Endothelial cell of umbilical vein (primary cell): ENCODE results near the gene INSRR. TPM values are rescaled to one million over a fixed set of nuclear protein-coding genes. Genes with fewer than 3 reads are reported as not detected.

ENCODE experiments used
- BruUV-seq: library from RNA; stranded (reverse); fragments of 400-500 nt; replicated peaks from 2 replicates; lab custom pipeline; 2021; lab: Mats Ljungman, UMichigan
- CTCF ChIA-PET: fragments of 300-600, 350-600 bp; sonication (Branson Sonifier 250); formaldehyde crosslinking; loops from one replicate; lab custom pipeline; 2021; ENCODE audit warnings: antibody characterized with exemption, inconsistent platforms; lab: Charles Lee
- POLR2A ChIA-PET: fragments of 300-600, 350-600 bp; sonication (Branson Sonifier 250); formaldehyde crosslinking; loops from one replicate; lab custom pipeline; 2021; ENCODE audit warnings: antibody characterized with exemption, inconsistent platforms; lab: Charles Lee
- DNase-seq: peaks from one replicate; pipeline ENCODE4 v3.0.0-alpha.2; 2011; ENCODE audit warnings: low read depth, low spot score
- FAIRE-seq: peaks from 2 replicates; lab custom pipeline; 2011; peaks lifted over from hg19 to GRCh38; lab: Jason Lieb, UNC
- H2AFZ ChIP-seq: 2 replicates; pipeline ENCODE4 v1.6.0; 2012; ENCODE audit warnings: low read depth, low read length, control low read depth, inconsistent platforms
- H3K27ac ChIP-seq: 2 replicates; pipeline ENCODE4 v1.5.1; 2011; ENCODE audit warnings: low read depth, mild to moderate bottlenecking, control low read depth, low read length, moderate library complexity; ENCODE audit not compliant: insufficient read depth
- H3K27me3 ChIP-seq, 2 experiments: 2 replicates each; pipeline versions ENCODE4 v1.6.0 to v1.6.1; 2011; ENCODE audit warnings: low read length in 2 of 2, mixed read lengths in 1 of 2; ENCODE audit not compliant: control insufficient read depth in 2 of 2, insufficient read depth in 2 of 2
- H3K36me3 ChIP-seq, 2 experiments: 2 replicates in 1 of 2; 3 replicates in 1 of 2; pipeline ENCODE4 v1.5.1; 2011; ENCODE audit warnings: low read length in 2 of 2, mild to moderate bottlenecking in 1 of 2, moderate library complexity in 1 of 2; ENCODE audit not compliant: control insufficient read depth in 2 of 2, insufficient read depth in 2 of 2; ENCODE audit errors: extremely low read depth in 1 of 2
- H3K4me1 ChIP-seq: 3 replicates; pipeline ENCODE4 v1.5.1; 2011; ENCODE audit warnings: mild to moderate bottlenecking, low read length; ENCODE audit not compliant: control insufficient read depth, insufficient read depth; ENCODE audit errors: extremely low read depth
- H3K4me2 ChIP-seq: 2 replicates; pipeline ENCODE4 v1.6.1; 2011; ENCODE audit warnings: low read length, control low read depth, mixed read lengths; ENCODE audit not compliant: insufficient read depth
- H3K4me3 ChIP-seq, 3 experiments: fragments of 200-600 bp in 1 of 3; sonication (generic), shearing (Covaris generic) in 1 of 3; replicated peaks in 1 of 3; 2 replicates each; pipeline ENCODE4 v1.5.1; 2011 to 2016; ENCODE audit warnings: control low read depth in 3 of 3, low read length in 3 of 3, mild to moderate bottlenecking in 2 of 3, inconsistent platforms in 1 of 3, low read depth in 1 of 3, moderate library complexity in 1 of 3; ENCODE audit not compliant: insufficient read depth in 1 of 3
- H3K79me2 ChIP-seq: 2 replicates; pipeline ENCODE4 v1.6.0; 2012; ENCODE audit warnings: low read length, inconsistent platforms; ENCODE audit not compliant: control insufficient read depth, insufficient read depth
- H3K9ac ChIP-seq: replicated peaks from 2 replicates; pipeline ENCODE3; 2011; ENCODE audit warnings: low read length, control low read depth; ENCODE audit not compliant: insufficient read depth; ENCODE audit errors: extremely low read depth
- H3K9me1 ChIP-seq: replicated peaks from 3 replicates; pipeline ENCODE4 v1.6.0; 2011; ENCODE audit warnings: mild to moderate bottlenecking, low read length; ENCODE audit not compliant: control insufficient read depth, insufficient read depth; ENCODE audit errors: extremely low read depth
- H3K9me3 ChIP-seq: replicated peaks from 2 replicates; pipeline ENCODE4 v1.5.1; 2012; ENCODE audit warnings: low read length, inconsistent platforms; ENCODE audit not compliant: control insufficient read depth, insufficient read depth
- H4K20me1 ChIP-seq: replicated peaks from 2 replicates; pipeline ENCODE3; 2011; ENCODE audit warnings: mild to moderate bottlenecking, low read length; ENCODE audit not compliant: control insufficient read depth, insufficient read depth; ENCODE audit errors: extremely low read depth
- EZH2 ChIP-seq: IDR thresholded peaks from 2 replicates; pipeline ENCODE4 v1.6.1; 2012; ENCODE audit warnings: borderline replicate concordance, low read depth, mild to moderate bottlenecking, moderate library complexity, low read length, inconsistent platforms; ENCODE audit not compliant: severe bottlenecking
- FOS ChIP-seq: IDR thresholded peaks from 2 replicates; pipeline ENCODE4 v1.6.1; 2011; ENCODE audit warnings: mild to moderate bottlenecking, low read length, moderate library complexity, borderline replicate concordance; ENCODE audit not compliant: insufficient read depth
- GATA2 ChIP-seq: IDR thresholded peaks from 2 replicates; pipeline ENCODE4 v1.7.0; 2011; ENCODE audit warnings: low read depth, mild to moderate bottlenecking, moderate library complexity, mixed read lengths, low read length; ENCODE audit not compliant: insufficient read length, insufficient read depth
- JUN ChIP-seq: IDR thresholded peaks from 2 replicates; pipeline ENCODE4 v1.6.1; 2011; ENCODE audit warnings: borderline replicate concordance, low read depth; ENCODE audit not compliant: insufficient read length, insufficient read depth
- MYC ChIP-seq: IDR thresholded peaks from one replicate; pipeline ENCODE4 v1.6.1; 2011; ENCODE audit warnings: mild to moderate bottlenecking, low read depth, low read length
- POLR2A ChIP-seq: IDR thresholded peaks from 2 replicates; pipeline ENCODE4 v1.6.1; 2012; ENCODE audit warnings: low read depth, mild to moderate bottlenecking, control low read depth, low read length
- POLR2AphosphoS5 ChIP-seq: IDR thresholded peaks from 2 replicates; pipeline ENCODE4 v1.6.1; 2012; ENCODE audit warnings: low read depth, mild to moderate bottlenecking, control low read depth, low read length, moderate library complexity; ENCODE audit not compliant: insufficient read depth
- dilution Hi-C: fragments of 300-500 bp; cut with MboI; formaldehyde crosslinking; loops from one replicate; pipeline ENCODE4 v1.15.0; 2019; ENCODE audit warnings: low sequenced_read_pairs; ENCODE audit not compliant: extremely low pct_ligation_motif_present
- intact Hi-C: fragments of 100-400 bp; cut with micrococcal nuclease; formaldehyde crosslinking; loops from one replicate; pipeline ENCODE4 v1.10.0; 2022
- polyA plus RNA-seq, 4 experiments: library from polyadenylated mRNA; depleted of rRNA in 3 of 4; stranded (reverse) in 3 of 4; unstranded in 1 of 4; fragments of >200 nt; gene quantifications; 2 replicates each; pipeline versions ENCODE4 v1.2.1 to v1.2.3, GENCODE V29; 2011 to 2012; ENCODE audit warnings: missing spikeins in 1 of 4
- total RNA-seq: library from RNA; stranded (reverse); gene quantifications from 2 replicates; pipeline ENCODE4 v1.2.3, GENCODE V29; 2021
- TF ChIP-seq, protein P1 (sequence below), 2 donors: IDR thresholded peaks; 1 replicate in 1 of 2; 2 replicates in 1 of 2; pipeline ENCODE4 v1.5.1; 2011; ENCODE audit warnings: low read length in 2 of 2, mild to moderate bottlenecking in 2 of 2, moderate library complexity in 2 of 2, control low read depth in 1 of 2, inconsistent platforms in 1 of 2, low read depth in 1 of 2; ENCODE audit not compliant: insufficient read depth in 1 of 2; ENCODE audit errors: extremely low read depth in 1 of 2
- TF ChIP-seq, protein P2 (sequence below): IDR thresholded peaks from 2 replicates; pipeline ENCODE4 v1.6.1; 2011; ENCODE audit not compliant: insufficient read depth, insufficient read length

Gene INSRR
- total and polyA plus RNA-seq, 2 donors (not counting 3 experiments of a cell fraction or from before 2014, with no cell fraction given): not detected

DNA sequence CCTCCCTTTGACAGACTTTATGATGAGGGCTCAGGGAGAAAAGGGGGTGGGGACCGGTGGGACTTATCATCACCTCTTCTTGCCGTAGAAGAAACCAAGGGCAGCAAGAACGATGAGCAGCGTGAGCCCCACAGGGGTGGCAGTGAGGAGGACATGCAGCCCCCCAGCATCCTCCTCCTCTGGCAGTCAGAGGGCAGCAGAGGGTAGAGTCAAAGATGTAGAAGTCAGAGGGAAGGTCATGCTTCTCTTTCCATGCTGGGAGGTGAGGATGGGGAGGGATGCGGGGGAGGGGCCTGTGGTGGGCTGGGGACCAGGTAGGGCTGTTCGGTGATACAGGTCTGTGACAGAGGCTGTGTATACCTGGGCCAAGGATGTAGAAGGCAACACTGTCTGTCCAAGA lies 14.8 kb downstream of the INSRR start:
- H3K27ac ChIP-seq: no peak overlapping the region
- H3K4me3 ChIP-seq: no peak overlapping the region
- H4K20me1 ChIP-seq: no peaks in the 10 kb centered on the region
- no peaks in the 10 kb centered on the region for H3K9me3 ChIP-seq
- H3K36me3 ChIP-seq: no peaks in the 10 kb centered on the region
- POLR2A ChIA-PET: no interaction called here
- DNase-seq (no peak), FAIRE-seq (no peak)
- H3K9ac ChIP-seq: no peak overlapping the region
- BruUV-seq: no TSS peak
- intact Hi-C loops (no loop called here), dilution Hi-C loops (no loop called here)
- CTCF ChIA-PET: interaction anchor here (0.7 to 1.1 kb wide), 3 partner anchors 16 to 84 kb away, joined by 3 to 4 read pairs (median 3); no protein-coding TSS in a partner anchor
- TF ChIP-seq GATA2: no peak
- TF ChIP-seq, protein P1, sequence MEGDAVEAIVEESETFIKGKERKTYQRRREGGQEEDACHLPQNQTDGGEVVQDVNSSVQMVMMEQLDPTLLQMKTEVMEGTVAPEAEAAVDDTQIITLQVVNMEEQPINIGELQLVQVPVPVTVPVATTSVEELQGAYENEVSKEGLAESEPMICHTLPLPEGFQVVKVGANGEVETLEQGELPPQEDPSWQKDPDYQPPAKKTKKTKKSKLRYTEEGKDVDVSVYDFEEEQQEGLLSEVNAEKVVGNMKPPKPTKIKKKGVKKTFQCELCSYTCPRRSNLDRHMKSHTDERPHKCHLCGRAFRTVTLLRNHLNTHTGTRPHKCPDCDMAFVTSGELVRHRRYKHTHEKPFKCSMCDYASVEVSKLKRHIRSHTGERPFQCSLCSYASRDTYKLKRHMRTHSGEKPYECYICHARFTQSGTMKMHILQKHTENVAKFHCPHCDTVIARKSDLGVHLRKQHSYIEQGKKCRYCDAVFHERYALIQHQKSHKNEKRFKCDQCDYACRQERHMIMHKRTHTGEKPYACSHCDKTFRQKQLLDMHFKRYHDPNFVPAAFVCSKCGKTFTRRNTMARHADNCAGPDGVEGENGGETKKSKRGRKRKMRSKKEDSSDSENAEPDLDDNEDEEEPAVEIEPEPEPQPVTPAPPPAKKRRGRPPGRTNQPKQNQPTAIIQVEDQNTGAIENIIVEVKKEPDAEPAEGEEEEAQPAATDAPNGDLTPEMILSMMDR (IDR thresholded peaks at IDR 0.05; ENCODE audit: extremely low read depth in 1 of 2, insufficient read depth in 1 of 2, low read depth in 1 of 2, low read length in 2 of 2): no peak
- no peak for TF ChIP-seq POLR2A
- TF ChIP-seq FOS: no peak
- TF ChIP-seq POLR2AphosphoS5: no peak
- TF ChIP-seq, protein P2, sequence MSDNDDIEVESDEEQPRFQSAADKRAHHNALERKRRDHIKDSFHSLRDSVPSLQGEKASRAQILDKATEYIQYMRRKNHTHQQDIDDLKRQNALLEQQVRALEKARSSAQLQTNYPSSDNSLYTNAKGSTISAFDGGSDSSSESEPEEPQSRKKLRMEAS: no peak
- TF ChIP-seq MYC: no peak
- no peak for TF ChIP-seq EZH2
- no peak for TF ChIP-seq JUN
- H3K4me1 ChIP-seq: peaks cover 43% of the 10 kb centered on the region
- H3K27me3 ChIP-seq: peaks cover 53 to 54% of the 10 kb centered on the region in 2 experiments
- H3K4me2 ChIP-seq: no peak overlapping the region
- H3K79me2 ChIP-seq: no peaks in the 10 kb centered on the region
- H3K9me1 ChIP-seq: no peaks in the 10 kb centered on the region
- no peak overlapping the region for H2AFZ ChIP-seq
